Stomach (tissue), 4 donors: ENCODE measurements around the gene IL4R.

Experiments
- CTCF ChIP-seq, 7 experiments: fragments of 450-650 bp in 4 of 7; fragments of 200-600 bp in 3 of 7; sonication (generic) in 3 of 7; IDR thresholded peaks; one replicate each; pipeline ENCODE4 v1.5.1; 2016 to 2019; ENCODE audit warnings: antibody characterized with exemption in 7 of 7, control low read depth in 2 of 7, mild to moderate bottlenecking in 1 of 7
- POLR2A ChIP-seq, 4 donors: fragments of 450-650 bp; IDR thresholded peaks; one replicate each; pipeline ENCODE4 v1.6.1; 2016; ENCODE audit warnings: antibody characterized with exemption in 4 of 4, control low read depth in 2 of 4, mild to moderate bottlenecking in 1 of 4, moderate library complexity in 1 of 4

GRCh38 chr16:27325736-27326135, 12.0 kb downstream of the IL4R start:
- TF ChIP-seq POLR2A (IDR thresholded peaks at IDR 0.05) (no peak), CTCF (IDR thresholded peaks at IDR 0.05) (no peak)
